ENCODE data around the gene KLF18. TPM values are rescaled to one million over a fixed set of nuclear protein-coding genes. Genes with fewer than 3 reads are reported as not detected.

KLF18 gene

GRCh38 chr1:44090429-44091252 is 50.8 kb downstream of the KLF18 start:
- no peak overlapping the region for H3K23ac ChIP-seq (ENCODE audit: low read depth, low read length, poor library complexity)
- WGBS, 2 donors (ENCODE audit: extremely low coverage in 2 of 2, insufficient read length in 2 of 2, insufficient replicate concordance in 1 of 2) = no CpG with 5 or more reads among the region's 10 CpGs
- H4K8ac ChIP-seq (ENCODE audit: low read depth, low read length) = no peak overlapping the region

GRCh38 chr1:44089371-44090048 is 51.9 kb downstream of the KLF18 start:
- no peaks in the 10 kb centered on the region for H3K79me1 ChIP-seq (ENCODE audit: low read depth, low read length)
- no peak overlapping the region for H2BK15ac ChIP-seq (ENCODE audit: low read length)
- H3K23ac ChIP-seq (ENCODE audit: low read depth, low read length, poor library complexity) = no peak overlapping the region
- no peak overlapping the region for H3K18ac ChIP-seq (ENCODE audit: low read length)
- no peak overlapping the region for H2BK5ac ChIP-seq (ENCODE audit: low read length)
- H3K4me3 ChIP-seq (ENCODE audit: low read length in 2 of 2) = no peak overlapping the region
- no peaks in the 10 kb centered on the region for H3K36me3 ChIP-seq (replicated peaks in 1 of 2; ENCODE audit: control insufficient read depth in 2 of 2, insufficient read depth in 2 of 2, low read length in 2 of 2)
- no peak overlapping the region for H3K14ac ChIP-seq (ENCODE audit: low read length)
- no peak overlapping the region for H2AK5ac ChIP-seq (ENCODE audit: low read depth, low read length)
- H3K4me2 ChIP-seq (ENCODE audit: insufficient read depth, low read length, poor library complexity, severe bottlenecking) = no peak overlapping the region
- peak overlapping the region; percentile 9 for H3K9ac ChIP-seq (ENCODE audit: low read depth, low read length, poor library complexity)
- H4K91ac ChIP-seq (ENCODE audit: low read depth, low read length, poor library complexity) = no peak overlapping the region
- H4K8ac ChIP-seq (ENCODE audit: low read depth, low read length) = no peak overlapping the region
- H3K4me1 ChIP-seq (ENCODE audit: control insufficient read depth in 2 of 2, insufficient read depth in 1 of 2, low read depth in 1 of 2, low read length in 2 of 2) = peaks cover 1 to 9% of the 10 kb centered on the region in 2 donors
- no CpG with 5 or more reads among the region's 13 CpGs for WGBS, 2 donors (ENCODE audit: extremely low coverage in 2 of 2, insufficient read length in 2 of 2, insufficient replicate concordance in 1 of 2)
- H3K27me3 ChIP-seq (ENCODE audit: control insufficient read depth in 3 of 3, insufficient read depth in 3 of 3, low read depth in 1 of 3, low read length in 3 of 3) = peaks cover 0 to 3% (median 0%) of the 10 kb centered on the region in 3 experiments
- H3K4ac ChIP-seq (ENCODE audit: low read length) = no peak overlapping the region
- H3K27ac ChIP-seq (replicated peaks; ENCODE audit: low read length) = no peak overlapping the region
- H2AFZ ChIP-seq (ENCODE audit: low read length) = peak overlapping the region; percentile 31
- H3K9me3 ChIP-seq (replicated peaks in 1 of 2; ENCODE audit: control insufficient read depth in 2 of 2, insufficient read depth in 1 of 2, low read depth in 1 of 2, low read length in 2 of 2) = peaks cover 0 to 2% of the 10 kb centered on the region in 2 donors
- no peak overlapping the region for H2BK120ac ChIP-seq (ENCODE audit: low read depth, low read length)
- DNase-seq (ENCODE audit: low spot score) = no peak
- H2BK12ac ChIP-seq (ENCODE audit: low read length) = no peak overlapping the region

More at GRCh38 chr1:44090429-44091252, 50.8 kb downstream of the KLF18 start:
- H2AFZ ChIP-seq (ENCODE audit: low read length) = peak overlapping the region; percentile 7
- H3K14ac ChIP-seq (ENCODE audit: low read length) = no peak overlapping the region
- H3K4me1 ChIP-seq (ENCODE audit: control insufficient read depth in 2 of 2, insufficient read depth in 1 of 2, low read depth in 1 of 2, low read length in 2 of 2) = peaks cover 1 to 9% of the 10 kb centered on the region in 2 donors
- H3K4ac ChIP-seq (ENCODE audit: low read length) = no peak overlapping the region
- H3K9me3 ChIP-seq (replicated peaks in 1 of 2; ENCODE audit: control insufficient read depth in 2 of 2, insufficient read depth in 1 of 2, low read depth in 1 of 2, low read length in 2 of 2) = peaks cover 0 to 2% of the 10 kb centered on the region in 2 donors
- H2BK120ac ChIP-seq (ENCODE audit: low read depth, low read length) = no peak overlapping the region
- no peak overlapping the region for H3K9ac ChIP-seq (ENCODE audit: low read depth, low read length, poor library complexity)
- no peak overlapping the region for H2BK12ac ChIP-seq (ENCODE audit: low read length)
- no peak overlapping the region for H3K4me2 ChIP-seq (ENCODE audit: insufficient read depth, low read length, poor library complexity, severe bottlenecking)
- no peak overlapping the region for H2BK5ac ChIP-seq (ENCODE audit: low read length)
- no peaks in the 10 kb centered on the region for H3K79me1 ChIP-seq (ENCODE audit: low read depth, low read length)
- peaks cover 0 to 3% (median 0%) of the 10 kb centered on the region in 3 experiments for H3K27me3 ChIP-seq (ENCODE audit: control insufficient read depth in 3 of 3, insufficient read depth in 3 of 3, low read depth in 1 of 3, low read length in 3 of 3)
- H2AK5ac ChIP-seq (ENCODE audit: low read depth, low read length) = no peak overlapping the region
- H2BK15ac ChIP-seq (ENCODE audit: low read length) = no peak overlapping the region
- H3K4me3 ChIP-seq (ENCODE audit: low read length in 2 of 2) = no peak overlapping the region
- H3K27ac ChIP-seq (replicated peaks; ENCODE audit: low read length) = no peak overlapping the region
- no peak overlapping the region for H4K91ac ChIP-seq (ENCODE audit: low read depth, low read length, poor library complexity)
- H3K36me3 ChIP-seq (replicated peaks in 1 of 2; ENCODE audit: control insufficient read depth in 2 of 2, insufficient read depth in 2 of 2, low read length in 2 of 2) = no peaks in the 10 kb centered on the region
- DNase-seq (ENCODE audit: low spot score) = no peak
- H3K18ac ChIP-seq (ENCODE audit: low read length) = no peak overlapping the region

Small RNA genes within 50 kb of the gene (small RNA-seq; reads per million reads assigned to genes)
- gene AL035417.1 (ENCODE audit: insufficient read depth) (not detected), gene OOSP1P1 (ENCODE audit: insufficient read depth) (not detected), gene RF00019 (ENCODE audit: insufficient read depth) (not detected), gene RN7SL479P (ENCODE audit: insufficient read depth) (not detected)
